WTC11 (cell line): ENCODE results near the gene TEKT5. TPM values are rescaled to one million over a fixed set of nuclear protein-coding genes. Genes with fewer than 3 reads are reported as not detected.

Experiments
- ATAC-seq: fragments of 200-7000 bp; cut with Tn5 transposase; 2 replicates; pipeline ENCODE4 v1.10.0; 2021; ENCODE audit warnings: mild to moderate bottlenecking, moderate library complexity
- CTCF ChIA-PET: fragments of 300-600 bp; sonication (Branson Sonifier 250); formaldehyde crosslinking; loops from one replicate; lab custom pipeline; 2021; ENCODE audit warnings: antibody characterized with exemption; lab: Charles Lee
- POLR2A ChIA-PET: fragments of 350-600 bp; sonication (Branson Sonifier 250); formaldehyde crosslinking; loops from one replicate; lab custom pipeline; 2021; ENCODE audit warnings: antibody characterized with exemption; lab: Charles Lee
- DNase-seq: peaks from one replicate; pipeline ENCODE4 v3.0.0; 2021; ENCODE audit warnings: low spot score
- H3K27ac Mint-ChIP-seq: 2 replicates; pipeline ENCODE4 v1.8.0; 2021; ENCODE audit warnings: mixed read lengths
- H3K27me3 Mint-ChIP-seq: 2 replicates; pipeline ENCODE4 v1.8.0; 2021; ENCODE audit warnings: low read depth, mild to moderate bottlenecking, moderate library complexity, mixed read lengths
- H3K36me3 Mint-ChIP-seq: 2 replicates; pipeline ENCODE4 v1.8.0; 2021; ENCODE audit warnings: mixed read lengths
- H3K4me1 Mint-ChIP-seq: 2 replicates; pipeline ENCODE4 v1.8.0; 2022; ENCODE audit warnings: mixed read lengths
- H3K4me3 Mint-ChIP-seq: 2 replicates; pipeline ENCODE4 v1.8.0; 2021; ENCODE audit warnings: mild to moderate bottlenecking, moderate library complexity, mixed read lengths
- H3K9me3 Mint-ChIP-seq: 2 replicates; pipeline ENCODE4 v1.8.0; 2021; ENCODE audit warnings: mixed read lengths
- ATF1 ChIP-seq: sonication (generic); formaldehyde crosslinking; IDR thresholded peaks from 2 replicates; pipeline ENCODE4 v1.8.1; 2023; ENCODE audit warnings: mild to moderate bottlenecking, moderate library complexity, missing genetic modification reagents
- E2F1 ChIP-seq: sonication (generic); formaldehyde crosslinking; IDR thresholded peaks from 2 replicates; pipeline ENCODE4 v1.8.0; 2022; ENCODE audit warnings: mild to moderate bottlenecking, missing genetic modification reagents
- ELF4 ChIP-seq: sonication (generic); formaldehyde crosslinking; IDR thresholded peaks from 2 replicates; pipeline ENCODE4 v1.8.1; 2022; ENCODE audit warnings: low read depth, mild to moderate bottlenecking, moderate library complexity, missing genetic modification reagents
- GABPB1 ChIP-seq: sonication (generic); formaldehyde crosslinking; IDR thresholded peaks from 2 replicates; pipeline ENCODE4 v1.8.1; 2023; ENCODE audit warnings: mild to moderate bottlenecking, missing genetic modification reagents
- NR3C1 ChIP-seq: sonication (generic); formaldehyde crosslinking; conservative IDR thresholded peaks from 2 replicates; pipeline ENCODE4 v1.8.1; 2023; ENCODE audit warnings: low read depth, mild to moderate bottlenecking, missing genetic modification reagents
- PRDM15 ChIP-seq: sonication (generic); formaldehyde crosslinking; IDR thresholded peaks from 2 replicates; pipeline ENCODE4 v1.8.0; 2022; ENCODE audit warnings: missing genetic modification reagents
- PRRX2 ChIP-seq: fragments of 250-450 bp; sonication (Bioruptor Pico); IDR thresholded peaks from 2 replicates; pipeline ENCODE4 v1.8.0; 2021; ENCODE audit warnings: mild to moderate bottlenecking
- SP1 ChIP-seq: sonication (generic); formaldehyde crosslinking; conservative IDR thresholded peaks from 2 replicates; pipeline ENCODE4 v1.8.1; 2022; ENCODE audit warnings: missing genetic modification reagents
- TEAD1 ChIP-seq: sonication (generic); formaldehyde crosslinking; IDR thresholded peaks from 2 replicates; pipeline ENCODE4 v1.8.0; 2022; ENCODE audit warnings: mild to moderate bottlenecking, missing genetic modification reagents
- TEAD4 ChIP-seq: sonication (generic); formaldehyde crosslinking; IDR thresholded peaks from 2 replicates; pipeline ENCODE4 v1.8.0; 2022; ENCODE audit warnings: mild to moderate bottlenecking, missing genetic modification reagents
- ZBTB21 ChIP-seq: sonication (generic); formaldehyde crosslinking; IDR thresholded peaks from 2 replicates; pipeline ENCODE4 v1.8.1; 2023; ENCODE audit warnings: mild to moderate bottlenecking, missing genetic modification reagents, borderline replicate concordance
- ZNF396 ChIP-seq: fragments of 250-450 bp; sonication (Bioruptor Pico); IDR thresholded peaks from 2 replicates; pipeline ENCODE4 v1.8.0; 2021; ENCODE audit warnings: mild to moderate bottlenecking, moderate library complexity, borderline replicate concordance
- total RNA-seq: library from RNA; stranded (reverse); gene quantifications from 3 replicates; pipeline ENCODE4 v1.2.3, GENCODE V29; 2021
- TF ChIP-seq, protein P1 (sequence below): sonication (generic); formaldehyde crosslinking; IDR thresholded peaks from 2 replicates; pipeline ENCODE4 v1.8.1; 2022; ENCODE audit warnings: mild to moderate bottlenecking, missing genetic modification reagents, moderate library complexity, borderline replicate concordance
- TF ChIP-seq, protein P2 (sequence below): fragments of 200-600 bp; IDR thresholded peaks from 2 replicates; pipeline ENCODE4 v1.8.0; 2022; ENCODE audit warnings: antibody characterized with exemption

The TEKT5 gene
- total RNA-seq, 1 experiment from 2014 or later, result 1.1 TPM

DNA sequence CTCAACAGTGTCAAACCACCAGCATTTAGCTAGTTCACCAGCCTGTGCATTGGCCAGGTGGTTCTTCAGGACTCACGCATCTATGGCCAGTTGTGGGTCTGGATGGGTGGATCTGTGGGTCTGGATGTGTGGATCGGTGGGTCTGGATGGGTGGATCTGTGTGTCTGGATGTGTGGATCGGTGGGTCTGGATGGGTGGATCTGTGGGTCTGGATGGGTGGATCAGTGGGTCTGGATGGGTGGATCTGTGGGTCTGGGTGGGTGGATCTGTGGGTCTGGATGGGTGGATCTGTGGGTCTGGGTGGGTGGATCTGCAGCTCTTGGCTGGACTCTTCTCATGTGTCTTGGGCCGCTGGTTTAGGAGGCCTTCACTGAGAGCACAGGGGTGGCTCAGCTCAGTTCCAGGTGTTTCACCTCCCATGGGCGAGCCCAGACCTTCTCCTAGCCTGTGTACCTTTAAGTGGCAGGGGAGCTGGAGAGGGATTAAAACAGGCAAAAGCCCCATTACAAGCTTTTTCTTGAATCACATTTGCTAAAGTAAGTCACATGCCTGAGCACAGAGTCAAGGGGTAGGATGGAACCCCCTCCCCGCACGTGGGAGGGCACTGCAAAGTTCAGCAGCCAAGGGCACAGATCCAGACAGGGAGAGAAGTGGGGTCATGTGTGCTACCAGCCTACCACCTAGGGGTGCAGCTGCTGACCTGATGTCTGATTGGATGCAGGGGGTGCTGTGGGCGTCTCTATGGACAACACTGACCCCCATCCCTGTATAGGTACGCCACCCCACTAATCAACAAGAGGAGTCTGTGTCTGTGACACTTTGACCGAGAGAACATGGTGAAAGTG lies 45.5 kb upstream of the TEKT5 start (continued):
- no peak for TF ChIP-seq TEAD1 (CRISPR knock-in tag)
- TF ChIP-seq, protein P1, sequence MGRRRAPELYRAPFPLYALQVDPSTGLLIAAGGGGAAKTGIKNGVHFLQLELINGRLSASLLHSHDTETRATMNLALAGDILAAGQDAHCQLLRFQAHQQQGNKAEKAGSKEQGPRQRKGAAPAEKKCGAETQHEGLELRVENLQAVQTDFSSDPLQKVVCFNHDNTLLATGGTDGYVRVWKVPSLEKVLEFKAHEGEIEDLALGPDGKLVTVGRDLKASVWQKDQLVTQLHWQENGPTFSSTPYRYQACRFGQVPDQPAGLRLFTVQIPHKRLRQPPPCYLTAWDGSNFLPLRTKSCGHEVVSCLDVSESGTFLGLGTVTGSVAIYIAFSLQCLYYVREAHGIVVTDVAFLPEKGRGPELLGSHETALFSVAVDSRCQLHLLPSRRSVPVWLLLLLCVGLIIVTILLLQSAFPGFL, result no peak
- no peak for TF ChIP-seq PRDM15 (CRISPR knock-in tag)
- TF ChIP-seq SP1 (CRISPR knock-in tag), result no peak
- TF ChIP-seq ELF4 (CRISPR knock-in tag), result no peak
- TF ChIP-seq E2F1 (CRISPR knock-in tag), result no peak
- TF ChIP-seq ZBTB21 (CRISPR knock-in tag), result no peak
- TF ChIP-seq ATF1 (CRISPR knock-in tag), result no peak
- TF ChIP-seq TEAD4 (CRISPR knock-in tag), result no peak
- no peak for TF ChIP-seq NR3C1 (CRISPR knock-in tag)
- TF ChIP-seq, all 79 proteins: peak for 0

DNA sequence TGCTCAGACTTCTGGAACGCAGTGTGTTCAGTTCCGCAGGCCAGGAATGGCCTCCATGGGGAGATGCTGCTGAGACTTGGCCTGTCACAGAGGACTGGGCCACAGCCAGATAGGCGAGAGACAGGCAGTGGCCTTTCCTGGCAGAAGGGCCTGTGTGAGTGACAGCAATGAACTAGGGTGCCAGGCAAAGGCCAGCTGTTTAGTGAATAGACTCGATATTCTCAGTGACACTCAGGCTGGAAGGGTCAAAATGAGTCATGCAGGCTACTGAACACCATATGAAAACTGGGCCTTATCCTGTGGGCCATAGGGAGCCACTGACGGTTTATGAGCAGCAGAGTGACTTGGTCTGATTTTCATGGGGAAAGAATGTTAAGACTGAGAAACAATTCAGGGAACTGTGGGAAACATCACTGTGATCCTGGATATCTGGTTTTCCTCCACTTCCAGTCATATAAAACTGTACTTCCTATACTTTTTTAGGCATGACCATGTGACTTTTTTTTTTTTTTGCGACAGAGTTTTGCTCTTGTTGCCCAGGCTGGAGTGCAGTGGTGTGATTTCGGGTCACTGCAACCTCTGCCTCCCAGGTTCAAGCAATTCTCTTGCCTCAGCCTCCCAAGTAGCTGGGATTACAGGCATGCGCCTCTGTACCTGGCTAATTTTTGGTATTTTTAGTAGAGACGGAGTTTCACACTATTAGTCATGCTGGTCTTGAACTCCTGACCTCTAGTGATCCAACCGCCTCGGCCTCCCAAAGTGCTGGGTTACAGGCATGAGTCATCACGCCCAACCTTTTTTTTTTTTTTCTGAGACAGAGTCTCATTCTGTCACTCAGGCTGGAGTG lies 43.7 kb upstream of the TEKT5 start:
- CTCF ChIA-PET, result interaction anchor here (1.0 to 3.1 kb wide), 6 partner anchors 162 to 223 kb away, joined by 5 to 36 read pairs (median 11); no protein-coding TSS in a partner anchor
- Mint-ChIP-seq H3K27me3 (no peaks in the 10 kb centered on the region), H3K36me3 (peaks cover under 1% of the 10 kb centered on the region), H3K4me1 (peaks cover 5% of the 10 kb centered on the region; the same call in 1 of the 2 replicates), H3K9me3 (peaks cover under 1% of the 10 kb centered on the region), H3K4me3 (no peak overlapping the region), H3K27ac (no peak overlapping the region)
- POLR2A ChIA-PET, result interaction anchor here (0.7 kb wide), 1 partner anchor 224 kb away, joined by 3 read pairs; no protein-coding TSS in a partner anchor
- no peak for ATAC-seq
- no peak for DNase-seq
- TF ChIP-seq GABPB1 (CRISPR knock-in tag) (0 out of 2 replicates have a peak, but pooled peaks have one; percentile 21), PRRX2 (CRISPR knock-in tag) (no peak)

GRCh38 chr16:10737068-10737625 lies 42.4 kb upstream of the TEKT5 start:
- Mint-ChIP-seq H3K27ac (no peak overlapping the region), H3K27me3 (no peaks in the 10 kb centered on the region), H3K4me3 (no peak overlapping the region), H3K9me3 (peaks cover 5% of the 10 kb centered on the region), H3K36me3 (peaks cover 3% of the 10 kb centered on the region)
- POLR2A ChIA-PET, result no interaction called here
- DNase-seq (peak; percentile 59), ATAC-seq (peak; percentile 64)
- no peak for TF ChIP-seq ZNF396 (CRISPR knock-in tag)
- TF ChIP-seq, protein P2, sequence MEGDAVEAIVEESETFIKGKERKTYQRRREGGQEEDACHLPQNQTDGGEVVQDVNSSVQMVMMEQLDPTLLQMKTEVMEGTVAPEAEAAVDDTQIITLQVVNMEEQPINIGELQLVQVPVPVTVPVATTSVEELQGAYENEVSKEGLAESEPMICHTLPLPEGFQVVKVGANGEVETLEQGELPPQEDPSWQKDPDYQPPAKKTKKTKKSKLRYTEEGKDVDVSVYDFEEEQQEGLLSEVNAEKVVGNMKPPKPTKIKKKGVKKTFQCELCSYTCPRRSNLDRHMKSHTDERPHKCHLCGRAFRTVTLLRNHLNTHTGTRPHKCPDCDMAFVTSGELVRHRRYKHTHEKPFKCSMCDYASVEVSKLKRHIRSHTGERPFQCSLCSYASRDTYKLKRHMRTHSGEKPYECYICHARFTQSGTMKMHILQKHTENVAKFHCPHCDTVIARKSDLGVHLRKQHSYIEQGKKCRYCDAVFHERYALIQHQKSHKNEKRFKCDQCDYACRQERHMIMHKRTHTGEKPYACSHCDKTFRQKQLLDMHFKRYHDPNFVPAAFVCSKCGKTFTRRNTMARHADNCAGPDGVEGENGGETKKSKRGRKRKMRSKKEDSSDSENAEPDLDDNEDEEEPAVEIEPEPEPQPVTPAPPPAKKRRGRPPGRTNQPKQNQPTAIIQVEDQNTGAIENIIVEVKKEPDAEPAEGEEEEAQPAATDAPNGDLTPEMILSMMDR, result peak; percentile 96
- TF ChIP-seq, all 79 proteins: peak for 1
- CTCF ChIA-PET, result interaction anchor here (0.6 to 3.1 kb wide), 21 partner anchors 12 to 1380 kb away, joined by 3 to 36 read pairs (median 5); partner anchors contain the start of gene EMP2
- no peaks in the 10 kb centered on the region for H3K4me1 Mint-ChIP-seq
